AG04450 (cell line): ENCODE results near the gene ERC1. TPM values are rescaled to one million over a fixed set of nuclear protein-coding genes. Genes with fewer than 3 reads are reported as not detected.

ENCODE experiments used
- CTCF ChIA-PET: fragments of 300-600, 350-600 bp; formaldehyde crosslinking; extraction: SDS; loops from one replicate; lab custom pipeline; 2022; ENCODE audit warnings: antibody characterized with exemption, inconsistent platforms; lab: Charles Lee
- POLR2A ChIA-PET: fragments of 350-600 bp; formaldehyde crosslinking; extraction: SDS; loops from one replicate; lab custom pipeline; 2021; ENCODE audit warnings: antibody characterized with exemption, inconsistent platforms; lab: Yijun Ruan, JAX
- DNase-seq: peaks from one replicate; pipeline ENCODE4 v3.0.0-alpha.2; 2011; ENCODE audit warnings: low read depth, low spot score
- H3K27ac ChIP-seq: one replicate; pipeline ENCODE4 v1.5.1; 2012; ENCODE audit warnings: low read depth, low read length, control low read depth
- H3K27me3 ChIP-seq: one replicate; pipeline ENCODE4 v1.6.0; 2012; ENCODE audit warnings: low read length; ENCODE audit not compliant: control insufficient read depth, insufficient read depth
- H3K4me3 ChIP-seq: 2 replicates; pipeline ENCODE4 v1.5.1; 2011; ENCODE audit warnings: mild to moderate bottlenecking, low read depth, low read length, control low read depth
- H3K9me3 ChIP-seq: 2 replicates; pipeline ENCODE4 v1.5.1; 2012; ENCODE audit warnings: low read length; ENCODE audit not compliant: control insufficient read depth, insufficient read depth
- polyA plus RNA-seq: library from polyadenylated mRNA; depleted of rRNA; stranded (reverse); fragments of >200 nt; gene quantifications from 2 replicates; pipeline ENCODE4 v1.2.3, GENCODE V29; 2011
- TF ChIP-seq, protein P1 (sequence below): IDR thresholded peaks from 2 replicates; pipeline ENCODE4 v1.5.1; 2011; ENCODE audit warnings: low read depth, low read length, control low read depth, inconsistent platforms

The ERC1 gene
- polyA plus RNA-seq, 1 experiment: 28.6 TPM

GRCh38 chr12:1104088-1104800 lies 113.2 kb downstream of the ERC1 start:
- no peaks in the 10 kb centered on the region for H3K9me3 ChIP-seq
- no peak overlapping the region for H3K27ac ChIP-seq
- H3K27me3 ChIP-seq: no peaks in the 10 kb centered on the region
- no peak overlapping the region for H3K4me3 ChIP-seq
- TF ChIP-seq, protein P1, sequence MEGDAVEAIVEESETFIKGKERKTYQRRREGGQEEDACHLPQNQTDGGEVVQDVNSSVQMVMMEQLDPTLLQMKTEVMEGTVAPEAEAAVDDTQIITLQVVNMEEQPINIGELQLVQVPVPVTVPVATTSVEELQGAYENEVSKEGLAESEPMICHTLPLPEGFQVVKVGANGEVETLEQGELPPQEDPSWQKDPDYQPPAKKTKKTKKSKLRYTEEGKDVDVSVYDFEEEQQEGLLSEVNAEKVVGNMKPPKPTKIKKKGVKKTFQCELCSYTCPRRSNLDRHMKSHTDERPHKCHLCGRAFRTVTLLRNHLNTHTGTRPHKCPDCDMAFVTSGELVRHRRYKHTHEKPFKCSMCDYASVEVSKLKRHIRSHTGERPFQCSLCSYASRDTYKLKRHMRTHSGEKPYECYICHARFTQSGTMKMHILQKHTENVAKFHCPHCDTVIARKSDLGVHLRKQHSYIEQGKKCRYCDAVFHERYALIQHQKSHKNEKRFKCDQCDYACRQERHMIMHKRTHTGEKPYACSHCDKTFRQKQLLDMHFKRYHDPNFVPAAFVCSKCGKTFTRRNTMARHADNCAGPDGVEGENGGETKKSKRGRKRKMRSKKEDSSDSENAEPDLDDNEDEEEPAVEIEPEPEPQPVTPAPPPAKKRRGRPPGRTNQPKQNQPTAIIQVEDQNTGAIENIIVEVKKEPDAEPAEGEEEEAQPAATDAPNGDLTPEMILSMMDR: no peak
- ChIA-PET CTCF (interaction anchor here (0.6 to 5.0 kb wide), 4 partner anchors 12 to 531 kb away, joined by 5 to 42 read pairs (median 11); partner anchors contain the start of gene RAD52), POLR2A (interaction anchor here (0.7 kb wide), 1 partner anchor 12 kb away, joined by 3 read pairs; no protein-coding TSS in a partner anchor)
- DNase-seq: no peak

DNA sequence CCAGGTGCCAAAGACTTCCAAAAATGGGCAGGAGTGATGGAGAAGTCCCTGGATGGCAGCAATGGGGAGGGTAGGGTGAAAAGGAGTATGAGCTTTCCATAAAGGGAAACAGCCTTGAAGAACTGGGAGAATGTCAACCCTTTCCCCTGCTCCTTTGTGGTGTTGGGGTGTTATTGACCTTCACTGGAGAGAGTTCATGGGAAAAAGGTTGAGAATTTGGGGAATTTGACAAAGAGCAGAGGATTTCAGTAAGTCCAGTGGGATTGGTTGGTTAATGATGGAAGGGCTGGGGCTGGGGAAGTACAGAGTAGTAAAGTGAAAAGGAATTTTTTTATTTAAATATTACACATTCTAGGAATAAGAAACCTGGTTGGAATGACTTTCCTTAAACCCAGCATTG lies 116.6 kb downstream of the ERC1 start:
- Histone ChIP-seq H3K27ac (no peak overlapping the region), H3K9me3 (no peaks in the 10 kb centered on the region), H3K4me3 (no peak overlapping the region), H3K27me3 (no peaks in the 10 kb centered on the region)
- DNase-seq: no peak
- CTCF ChIA-PET: interaction anchor here (2.2 to 3.4 kb wide), 2 partner anchors 10 to 15 kb away, joined by 8 to 24 read pairs; no protein-coding TSS in a partner anchor
- TF ChIP-seq, protein P1: no peak
- POLR2A ChIA-PET: no interaction called here

- H3K27ac ChIP-seq: no peak overlapping the region
- TF ChIP-seq, protein P1: no peak
- DNase-seq: no peak
- POLR2A ChIA-PET: no interaction called here
- CTCF ChIA-PET: interaction anchor here (2.2 to 3.4 kb wide), 2 partner anchors 10 to 15 kb away, joined by 8 to 24 read pairs; no protein-coding TSS in a partner anchor
- H3K4me3 ChIP-seq: no peak overlapping the region
- H3K9me3 ChIP-seq: no peaks in the 10 kb centered on the region
- no peaks in the 10 kb centered on the region for H3K27me3 ChIP-seq
These were observed 117.3 kb downstream of the ERC1 start for GRCh38 chr12:1108276-1108675.

DNA sequence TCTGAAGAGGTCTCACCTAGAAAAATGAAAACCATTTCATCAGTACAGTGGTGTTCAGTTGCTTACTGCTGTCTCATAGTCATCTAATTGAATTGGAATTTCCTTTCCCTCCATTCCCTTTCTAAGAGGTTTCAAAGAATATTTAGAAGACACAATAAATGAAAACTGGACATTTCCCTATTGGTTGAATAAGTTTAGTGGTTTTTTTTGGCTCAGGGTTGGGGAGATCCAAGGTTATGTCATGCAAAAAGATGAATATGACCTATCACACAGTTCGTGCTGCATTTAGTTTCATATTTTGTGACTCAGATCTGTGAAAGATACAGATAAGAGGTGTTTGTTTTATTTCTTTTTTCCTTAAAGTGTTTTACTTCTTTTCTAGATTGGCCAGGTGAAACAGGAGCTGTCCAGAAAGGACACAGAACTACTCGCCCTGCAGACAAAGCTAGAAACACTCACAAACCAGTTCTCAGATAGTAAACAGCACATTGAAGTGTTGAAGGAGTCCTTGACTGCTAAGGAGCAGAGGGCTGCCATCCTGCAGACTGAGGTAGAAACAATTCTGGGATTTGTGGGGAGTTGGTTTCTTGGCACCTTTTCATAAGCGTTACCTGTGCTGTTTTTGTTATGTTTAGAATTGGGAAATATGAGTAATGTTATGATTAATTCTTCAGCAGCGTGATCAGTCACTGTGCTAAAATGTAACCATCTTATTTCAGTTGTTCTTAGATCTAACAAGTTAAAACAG lies 124.6 kb downstream of the ERC1 start:
- TF ChIP-seq, protein P1: no peak
- Histone ChIP-seq H3K4me3 (no peak overlapping the region), H3K9me3 (no peaks in the 10 kb centered on the region), H3K27ac (peak overlapping the region; percentile 63), H3K27me3 (no peaks in the 10 kb centered on the region)
- DNase-seq: peak; percentile 11
- ChIA-PET POLR2A (no interaction called here), CTCF (interaction anchor here (3.6 to 5.4 kb wide), 3 partner anchors 464 to 491 kb away, joined by 37 to 313 read pairs (median 65); no protein-coding TSS in a partner anchor)
